Body of pancreas (tissue), 4 donors: ENCODE results near the gene RILPL2. TPM values are rescaled to one million over a fixed set of nuclear protein-coding genes. Genes with fewer than 3 reads are reported as not detected.
A peak's percentile ranks its signal among the peaks of the same experiment; 100 is the strongest.

ENCODE experiments used
- ATAC-seq: fragments of 150-250 bp; one replicate; pipeline ENCODE4 v1.9.1; 2016
- DNase-seq, 4 donors: peaks; one replicate each; pipeline ENCODE4 v3.0.0-alpha.2; 2019
- H3K27ac ChIP-seq, 4 donors: fragments of 200-600 bp; sonication (generic); 1 replicate in 3 of 4; 2 replicates in 1 of 4; pipeline versions ENCODE4 v1.5.1 to v1.6.1; 2016 to 2019; ENCODE audit warnings: mild to moderate bottlenecking in 1 of 4, mixed read lengths in 1 of 4, moderate library complexity in 1 of 4
- H3K27me3 ChIP-seq, 2 donors: fragments of 200-600 bp; sonication (generic); one replicate each; pipeline ENCODE4 v1.6.0; 2016; ENCODE audit warnings: mild to moderate bottlenecking in 1 of 2
- H3K36me3 ChIP-seq, 2 donors: fragments of 200-600 bp; sonication (generic); replicated peaks in 1 of 2; 2 replicates each; pipeline ENCODE4 v1.5.1; 2016; ENCODE audit warnings: low read depth in 2 of 2; ENCODE audit not compliant: insufficient read depth in 1 of 2
- H3K4me1 ChIP-seq: fragments of 200-600 bp; sonication (generic); one replicate; pipeline ENCODE4 v1.6.0; 2016
- H3K4me3 ChIP-seq, 2 donors: fragments of 200-600 bp; sonication (generic); 1 replicate in 1 of 2; 2 replicates in 1 of 2; pipeline ENCODE4 v1.5.1; 2016 to 2019
- H3K9me3 ChIP-seq, 3 donors: fragments of 200-600 bp; sonication (generic); 1 replicate in 2 of 3; 2 replicates in 1 of 3; pipeline ENCODE4 v1.5.1; 2016
- POLR2A ChIP-seq, 3 donors: fragments of 450-650 bp; IDR thresholded peaks; one replicate each; pipeline ENCODE4 v1.6.1; 2016; ENCODE audit warnings: antibody characterized with exemption in 3 of 3, mild to moderate bottlenecking in 2 of 3
- WGBS, 2 donors: methylation state at CpG; one replicate each; pipeline ENCODE4 v1.1.5; 2017; 5-methylcytosine and 5-hydroxymethylcytosine counted together
- intact Hi-C: fragments of 100-400 bp; cut with DNase I; formaldehyde crosslinking; loops from one replicate; pipeline ENCODE4 v1.15.1; 2023
- total RNA-seq, 2 donors: library from RNA; depleted of rRNA; stranded (reverse); fragments of >200 nt; gene quantifications; one replicate each; pipeline ENCODE4 v1.1.0, GENCODE V29; 2016
- TF ChIP-seq, protein P1 (sequence below), 7 experiments: fragments of 450-650 bp in 4 of 7; fragments of 200-600 bp in 3 of 7; sonication (generic) in 3 of 7; IDR thresholded peaks; one replicate each; pipeline ENCODE4 v1.5.1; 2016 to 2019; ENCODE audit warnings: antibody characterized with exemption in 7 of 7

RILPL2 gene
- total RNA-seq, 2 donors from 2014 or later, result 2.6 TPM

DNA sequence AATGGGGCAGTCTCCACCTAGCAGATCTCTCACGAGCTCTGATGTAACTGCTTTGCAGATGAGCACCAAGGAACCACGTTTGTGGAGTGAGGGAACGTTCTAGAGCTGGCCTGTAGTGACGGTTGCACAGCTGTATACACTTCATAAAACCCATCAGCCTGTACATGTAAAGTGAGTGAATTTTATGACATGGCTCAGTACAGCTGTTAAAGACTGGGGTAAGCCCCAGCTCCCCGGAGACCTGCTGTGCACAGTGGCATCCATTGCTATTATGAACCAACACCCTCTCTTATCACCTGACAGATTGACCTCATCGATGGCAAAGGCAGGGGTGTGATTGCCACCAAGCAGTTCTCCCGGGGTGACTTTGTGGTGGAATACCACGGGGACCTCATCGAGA lies 31.9 kb downstream of the RILPL2 start:
- Histone ChIP-seq H3K4me1 (no peaks in the 10 kb centered on the region), H3K4me3 (no peak overlapping the region), H3K27ac (no peak overlapping the region), H3K9me3 (no peaks in the 10 kb centered on the region), H3K27me3 (no peaks in the 10 kb centered on the region), H3K36me3 (peaks cover 0 to 18% of the 10 kb centered on the region in 2 donors)
- TF ChIP-seq POLR2A (IDR thresholded peaks at IDR 0.05), result no peak
- TF ChIP-seq, protein P1, sequence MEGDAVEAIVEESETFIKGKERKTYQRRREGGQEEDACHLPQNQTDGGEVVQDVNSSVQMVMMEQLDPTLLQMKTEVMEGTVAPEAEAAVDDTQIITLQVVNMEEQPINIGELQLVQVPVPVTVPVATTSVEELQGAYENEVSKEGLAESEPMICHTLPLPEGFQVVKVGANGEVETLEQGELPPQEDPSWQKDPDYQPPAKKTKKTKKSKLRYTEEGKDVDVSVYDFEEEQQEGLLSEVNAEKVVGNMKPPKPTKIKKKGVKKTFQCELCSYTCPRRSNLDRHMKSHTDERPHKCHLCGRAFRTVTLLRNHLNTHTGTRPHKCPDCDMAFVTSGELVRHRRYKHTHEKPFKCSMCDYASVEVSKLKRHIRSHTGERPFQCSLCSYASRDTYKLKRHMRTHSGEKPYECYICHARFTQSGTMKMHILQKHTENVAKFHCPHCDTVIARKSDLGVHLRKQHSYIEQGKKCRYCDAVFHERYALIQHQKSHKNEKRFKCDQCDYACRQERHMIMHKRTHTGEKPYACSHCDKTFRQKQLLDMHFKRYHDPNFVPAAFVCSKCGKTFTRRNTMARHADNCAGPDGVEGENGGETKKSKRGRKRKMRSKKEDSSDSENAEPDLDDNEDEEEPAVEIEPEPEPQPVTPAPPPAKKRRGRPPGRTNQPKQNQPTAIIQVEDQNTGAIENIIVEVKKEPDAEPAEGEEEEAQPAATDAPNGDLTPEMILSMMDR (IDR thresholded peaks at IDR 0.05), result no peak
- ATAC-seq (no peak), DNase-seq (no peak)
- intact Hi-C loops, result no loop called here
- WGBS, 2 donors, result 89 to 93% methylated on average over 6 to 7 of the region's 9 CpGs

DNA sequence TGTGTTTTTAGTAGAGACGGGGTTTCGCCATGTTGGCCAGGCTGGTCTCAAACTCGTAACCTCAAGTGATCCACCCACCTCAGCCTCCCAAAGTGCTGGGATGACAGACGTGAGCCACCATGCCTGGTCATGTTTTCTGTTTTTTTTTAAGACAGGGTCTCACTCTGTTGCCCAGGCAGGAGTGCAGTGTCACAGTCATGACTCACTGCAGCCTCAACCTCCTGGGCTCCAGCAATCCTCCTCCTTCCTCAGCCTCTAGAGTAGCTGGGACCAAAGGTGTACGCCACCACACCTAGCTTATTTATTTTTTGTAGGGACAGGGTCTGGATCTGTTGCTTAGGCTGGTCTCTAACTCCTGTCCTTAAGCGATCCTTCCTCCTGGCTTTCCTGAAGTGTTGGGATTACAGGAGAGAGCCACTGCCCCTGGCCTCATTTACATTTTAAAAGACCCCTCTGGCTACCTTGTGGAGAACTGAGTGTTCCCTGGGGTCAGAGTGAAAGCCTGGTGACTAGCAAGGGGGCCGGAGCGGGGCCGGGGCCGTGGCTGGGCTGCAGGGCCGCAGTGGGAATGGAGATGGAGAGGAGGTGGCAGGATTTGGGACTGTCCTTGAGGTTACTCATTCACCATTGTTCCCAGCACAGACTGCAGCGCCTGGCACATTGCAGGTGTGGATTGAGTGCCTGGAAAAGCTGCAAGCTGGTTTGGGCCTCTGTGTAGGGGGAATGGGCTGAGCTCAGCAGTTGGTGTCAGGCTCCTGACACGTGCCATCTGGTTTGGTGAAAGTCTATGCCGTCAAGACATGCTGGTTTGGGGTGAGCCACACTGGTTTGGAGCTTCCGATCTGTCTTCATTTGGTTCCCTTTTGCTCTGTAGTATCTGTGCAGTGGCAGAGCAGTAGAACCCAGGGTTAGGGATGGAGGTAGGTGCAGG lies 34.5 kb downstream of the RILPL2 start:
- no peaks in the 10 kb centered on the region for H3K27me3 ChIP-seq
- H3K4me3 ChIP-seq, result no peak overlapping the region
- intact Hi-C loops, result no loop called here
- H3K4me1 ChIP-seq, result peaks cover 21% of the 10 kb centered on the region
- H3K27ac ChIP-seq, result no peak overlapping the region
- 81 to 91% methylated on average over 8 to 15 of the region's 15 CpGs for WGBS, 2 donors
- DNase-seq (no peak), ATAC-seq (no peak)
- H3K36me3 ChIP-seq, result peaks cover 0 to 15% of the 10 kb centered on the region in 2 donors
- H3K9me3 ChIP-seq, result no peaks in the 10 kb centered on the region
- TF ChIP-seq POLR2A (IDR thresholded peaks at IDR 0.05), result no peak
- TF ChIP-seq, protein P1 (IDR thresholded peaks at IDR 0.05), result no peak

DNA sequence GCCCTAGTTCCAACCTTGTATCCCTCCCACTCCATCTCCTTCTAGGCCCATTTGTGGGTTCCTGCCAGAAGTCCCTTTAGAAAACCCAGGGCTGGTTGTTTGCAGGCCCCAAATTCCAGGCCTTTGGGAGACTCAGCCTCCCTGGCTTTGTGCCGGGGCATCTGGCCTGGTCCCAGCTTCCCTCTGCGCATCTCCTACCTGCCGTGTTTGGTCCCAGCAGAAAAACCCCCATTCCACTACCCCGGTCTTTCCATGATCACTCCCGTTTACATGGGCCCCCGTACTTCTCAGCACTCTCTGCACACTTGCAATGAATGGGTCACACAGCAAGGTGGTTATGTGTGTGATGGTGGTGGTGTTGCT lies 37.2 kb downstream of the RILPL2 start:
- Histone ChIP-seq H3K27me3 (no peaks in the 10 kb centered on the region), H3K4me3 (no peak overlapping the region), H3K36me3 (peaks cover 0 to 11% of the 10 kb centered on the region in 2 donors), H3K27ac (peak overlapping the region; percentile 7 to 73 (median 54)), H3K4me1 (peaks cover 35% of the 10 kb centered on the region), H3K9me3 (no peaks in the 10 kb centered on the region)
- WGBS, 2 donors, result 86 to 93% methylated on average over 6 of the region's 6 CpGs
- DNase-seq (no peak), ATAC-seq (no peak)
- intact Hi-C loops, result no loop called here
- TF ChIP-seq, protein P1 (IDR thresholded peaks at IDR 0.05), result no peak

DNA sequence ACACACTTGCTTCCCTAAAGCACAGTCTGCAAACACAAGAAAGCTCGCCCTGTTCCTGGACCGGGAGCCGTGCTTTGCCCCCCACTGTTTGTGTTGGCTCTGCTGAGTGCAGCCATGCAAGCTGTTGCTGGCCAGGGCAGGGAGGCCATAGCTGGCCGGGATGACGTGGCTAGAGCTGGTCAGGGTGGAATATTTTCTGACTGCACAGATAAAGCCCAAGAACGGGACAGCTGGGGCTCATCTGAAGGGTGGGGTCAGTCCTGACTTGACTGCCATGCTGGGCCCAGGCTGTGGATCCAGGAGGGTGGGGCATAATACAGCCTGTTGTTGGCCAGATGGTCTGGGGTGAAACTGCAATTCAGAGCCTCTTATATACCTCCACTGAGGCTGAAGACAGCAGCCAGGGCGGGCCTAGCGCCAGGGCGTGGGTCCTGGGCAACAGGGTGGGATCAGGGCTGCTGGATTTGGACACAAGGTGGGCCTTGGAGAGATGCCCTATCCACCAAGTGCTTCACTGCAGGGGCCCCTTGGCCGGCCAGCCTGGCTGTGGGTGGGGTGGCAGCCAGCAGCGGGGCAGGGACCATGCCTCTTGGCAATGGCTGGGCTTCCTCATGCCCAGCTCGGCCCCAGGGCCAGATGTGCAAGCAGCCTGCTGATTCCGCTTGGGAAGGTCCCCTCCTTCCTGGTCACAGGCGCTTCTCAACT lies 37.8 kb downstream of the RILPL2 start:
- peak overlapping the region; percentile 7 to 73 (median 54) for H3K27ac ChIP-seq
- 56 to 68% methylated on average over 6 to 14 of the region's 14 CpGs for WGBS, 2 donors
- H3K36me3 ChIP-seq, result peaks cover 0 to 7% of the 10 kb centered on the region in 2 donors
- peaks cover 35% of the 10 kb centered on the region for H3K4me1 ChIP-seq
- peak; percentile 7 for ATAC-seq
- H3K9me3 ChIP-seq, result no peaks in the 10 kb centered on the region
- H3K27me3 ChIP-seq, result no peaks in the 10 kb centered on the region
- TF ChIP-seq, protein P1 (IDR thresholded peaks at IDR 0.05), result no peak
- TF ChIP-seq POLR2A (IDR thresholded peaks at IDR 0.05), result no peak
- DNase-seq, result peak; percentile 34 to 66 (median 49)
- H3K4me3 ChIP-seq, result no peak overlapping the region
- intact Hi-C loops, result no loop called here
